ENCODE measurements around the gene POLR3G.

The POLR3G gene, protein sequence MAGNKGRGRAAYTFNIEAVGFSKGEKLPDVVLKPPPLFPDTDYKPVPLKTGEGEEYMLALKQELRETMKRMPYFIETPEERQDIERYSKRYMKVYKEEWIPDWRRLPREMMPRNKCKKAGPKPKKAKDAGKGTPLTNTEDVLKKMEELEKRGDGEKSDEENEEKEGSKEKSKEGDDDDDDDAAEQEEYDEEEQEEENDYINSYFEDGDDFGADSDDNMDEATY

GRCh38 chr5:90474235-90475107, at the start of gene POLR3G, which contains the start of gene MBLAC2:
TSS of gene POLR3G (plus strand) at chr5:90474864. CDS start at chr5:90485568, 10,704 bp downstream.
TSS of gene MBLAC2 (minus strand) at chr5:90474771. CDS start at chr5:90474292, 479 bp downstream.
- FAIRE-seq = peak; percentile 77

- FAIRE-seq = peak; percentile 44
Measured at GRCh38 chr5:90434116-90434714, 40.4 kb upstream of the POLR3G start.

DNA sequence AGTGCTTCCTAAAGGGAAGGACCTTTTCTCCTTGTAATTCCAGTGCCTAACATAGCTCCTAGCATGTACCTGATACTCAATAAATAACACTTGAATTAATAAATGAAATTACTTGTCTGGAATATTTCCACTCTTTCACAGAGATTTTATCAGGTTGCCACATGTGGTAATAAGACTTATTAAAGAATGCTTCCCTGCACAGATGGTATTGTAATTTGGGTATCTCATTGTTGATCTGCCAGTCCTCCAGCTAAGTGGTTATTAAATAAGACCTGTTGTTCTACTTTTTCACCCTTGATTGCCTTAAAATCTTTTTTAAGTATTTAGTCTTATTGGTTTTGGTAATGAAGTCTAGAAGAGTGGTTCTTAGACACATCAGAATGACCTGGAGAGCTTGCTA, 37.0 kb upstream of the POLR3G start:
- FAIRE-seq = no peak

GRCh38 chr5:90438100-90438499, 36.6 kb upstream of the POLR3G start:
- FAIRE-seq = no peak

GRCh38 chr5:90440644-90441043, 34.0 kb upstream of the POLR3G start:
- no peak for FAIRE-seq

- no peak for FAIRE-seq
Measured at GRCh38 chr5:90446961-90447360, 27.7 kb upstream of the POLR3G start.

DNA sequence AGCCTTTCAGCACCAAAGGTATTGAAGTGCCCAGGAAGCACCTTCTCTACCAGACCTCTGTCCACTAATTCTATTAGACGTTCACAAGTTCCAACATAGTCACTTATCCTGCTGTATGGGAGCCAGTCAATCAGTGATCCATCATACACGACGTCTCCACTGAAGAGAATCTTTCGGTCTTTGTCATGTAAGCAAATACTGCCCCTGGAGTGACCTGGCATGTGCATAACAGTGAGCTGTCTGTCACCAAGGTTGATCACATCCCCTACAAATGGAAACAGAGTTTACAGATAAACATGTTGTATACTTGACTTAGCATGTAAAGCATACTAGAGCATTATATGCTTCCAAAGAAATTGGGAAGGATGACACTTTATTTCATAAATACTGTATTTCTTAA, 13.4 kb upstream of the POLR3G start:
- no peak for FAIRE-seq

DNA sequence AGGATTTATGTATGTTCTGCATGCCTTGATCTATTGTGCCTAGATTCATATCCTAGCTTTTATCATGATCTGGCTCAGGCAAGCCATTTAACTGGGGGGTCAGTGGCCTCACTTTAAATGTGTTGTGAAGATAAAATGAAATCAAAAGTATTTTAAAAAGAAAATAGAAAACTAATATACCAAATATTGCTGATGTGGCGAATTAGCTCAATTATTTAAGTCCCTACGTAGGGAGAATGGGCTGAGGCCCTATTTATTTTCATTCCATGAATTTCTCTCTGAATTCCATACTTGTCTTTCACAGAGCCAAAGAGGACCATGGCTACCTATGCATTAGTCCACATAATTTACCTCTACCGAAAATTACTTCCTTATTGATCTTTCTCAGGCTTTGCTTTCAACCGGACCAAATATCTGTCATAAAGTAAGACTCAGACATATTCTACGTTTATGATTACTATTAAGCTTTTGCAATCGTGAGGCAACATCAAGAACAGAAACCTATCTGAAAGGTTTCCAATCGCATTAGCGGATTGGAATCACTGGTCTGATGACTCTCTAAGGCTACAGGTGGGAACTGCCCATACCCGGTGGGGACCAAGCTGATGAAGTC, 1.8 kb upstream of the POLR3G start:
- no peak for FAIRE-seq

GRCh38 chr5:90473396-90474234, 1.0 kb upstream of the POLR3G start:
- FAIRE-seq = no peak

GRCh38 chr5:90475436-90475980, 844 bp downstream of the POLR3G start:
- FAIRE-seq = no peak

DNA sequence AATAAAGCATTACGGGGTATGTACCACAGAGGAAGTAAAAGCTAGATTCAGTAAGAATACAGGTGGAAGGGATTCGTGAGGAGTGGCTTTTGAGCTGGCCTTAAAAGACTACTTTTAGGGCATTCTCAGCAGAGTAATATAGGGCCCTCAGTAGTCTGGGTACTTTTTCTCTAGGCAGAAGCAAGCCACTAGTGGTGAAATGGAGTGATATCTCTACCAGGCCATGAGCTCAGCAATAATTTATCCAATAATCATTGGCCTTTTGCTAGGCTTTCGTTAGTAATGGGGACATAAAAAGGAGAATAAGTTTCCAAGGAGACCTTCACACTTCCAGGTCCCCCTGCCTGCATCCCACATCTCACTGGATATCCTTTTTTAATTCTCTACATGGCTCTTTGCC, 1.7 kb downstream of the POLR3G start:
- FAIRE-seq = no peak

DNA sequence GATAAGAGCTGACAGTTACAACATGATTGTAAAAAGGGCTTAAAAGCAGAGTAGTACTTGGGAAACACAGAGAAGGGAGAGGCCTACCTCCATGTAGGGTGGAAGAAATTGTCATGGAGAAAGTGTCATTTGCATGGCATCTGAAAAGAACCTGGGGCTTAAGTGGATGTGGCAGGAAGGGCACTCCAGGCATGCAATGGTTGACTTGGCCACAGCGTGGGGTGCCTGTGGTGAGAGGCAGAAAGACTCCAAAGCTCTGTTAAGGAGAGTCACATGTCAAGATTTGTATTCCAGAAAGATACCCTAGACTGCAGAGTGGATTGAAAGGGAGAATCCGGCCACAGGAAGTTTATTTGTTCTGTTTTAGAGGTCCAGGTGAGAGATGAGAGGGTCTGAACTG, 2.4 kb downstream of the POLR3G start:
- no peak for FAIRE-seq

DNA sequence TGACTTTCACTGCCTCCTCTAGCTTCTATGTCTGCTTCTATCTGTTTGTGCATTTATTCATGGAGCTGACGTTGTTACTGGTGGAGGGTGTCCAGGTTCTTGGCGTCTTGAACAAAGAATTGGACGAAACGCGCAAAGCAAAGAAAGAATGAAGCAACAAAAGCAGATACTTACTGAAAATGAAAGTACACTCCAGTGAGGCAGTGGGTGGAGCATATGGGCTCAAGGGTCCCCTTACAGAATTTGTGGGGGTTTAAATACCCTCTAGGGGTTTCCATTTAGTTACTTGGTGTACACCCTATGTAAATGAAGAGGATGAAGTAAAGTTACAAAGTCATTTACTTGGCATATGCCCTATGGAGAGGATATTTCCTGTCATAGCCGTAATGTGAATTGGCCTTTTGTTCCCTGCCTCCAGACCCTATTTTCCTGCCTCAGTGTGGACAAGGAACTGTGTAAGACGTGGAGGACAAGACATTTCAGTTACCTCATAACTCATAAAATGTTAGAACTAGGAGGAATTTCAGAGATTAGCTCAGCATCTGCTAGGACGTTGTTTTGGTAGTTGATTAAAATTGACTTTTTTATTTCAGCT, 3.1 kb downstream of the POLR3G start:
- FAIRE-seq = no peak

GRCh38 chr5:90479611-90480385, 5.1 kb downstream of the POLR3G start:
- FAIRE-seq = no peak

DNA sequence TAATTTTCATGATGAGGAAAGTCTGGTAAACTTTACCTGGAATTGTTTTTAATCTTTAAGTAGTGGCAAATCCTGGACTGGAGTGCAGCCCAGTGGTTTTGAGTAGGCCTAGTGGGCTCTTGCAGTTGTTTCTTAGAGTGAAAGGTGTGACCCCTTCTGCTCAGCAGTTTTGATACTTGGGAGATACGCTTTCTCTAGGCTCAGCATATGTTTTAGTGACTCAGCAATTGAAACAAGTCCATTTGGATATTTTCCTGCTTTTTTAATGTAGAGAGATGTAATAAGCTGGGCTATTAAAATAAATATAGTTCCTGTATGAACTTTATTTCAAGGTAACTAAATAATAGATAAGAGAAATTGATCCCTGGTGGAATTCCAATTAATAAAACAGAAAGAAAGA, 6.0 kb downstream of the POLR3G start:
- no peak for FAIRE-seq

DNA sequence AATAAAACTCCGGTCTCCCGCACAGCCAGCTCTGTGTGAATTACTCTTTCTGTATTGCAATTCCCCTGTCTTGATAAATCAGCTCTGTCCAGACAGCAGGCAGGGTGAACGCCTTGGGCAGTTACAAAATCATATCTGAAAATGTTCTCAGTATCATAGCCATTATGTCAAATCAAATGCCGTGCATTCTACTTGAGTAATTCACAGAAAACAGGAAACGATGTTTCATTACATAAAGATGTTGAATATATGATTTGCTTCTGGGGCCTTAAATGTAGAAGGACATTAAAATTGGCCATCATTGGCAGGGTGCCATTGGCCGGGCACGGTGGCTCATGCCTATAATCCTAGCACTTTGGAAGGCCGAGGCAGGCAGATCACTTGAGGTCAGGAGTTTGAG, 8.5 kb downstream of the POLR3G start:
- FAIRE-seq = no peak

DNA sequence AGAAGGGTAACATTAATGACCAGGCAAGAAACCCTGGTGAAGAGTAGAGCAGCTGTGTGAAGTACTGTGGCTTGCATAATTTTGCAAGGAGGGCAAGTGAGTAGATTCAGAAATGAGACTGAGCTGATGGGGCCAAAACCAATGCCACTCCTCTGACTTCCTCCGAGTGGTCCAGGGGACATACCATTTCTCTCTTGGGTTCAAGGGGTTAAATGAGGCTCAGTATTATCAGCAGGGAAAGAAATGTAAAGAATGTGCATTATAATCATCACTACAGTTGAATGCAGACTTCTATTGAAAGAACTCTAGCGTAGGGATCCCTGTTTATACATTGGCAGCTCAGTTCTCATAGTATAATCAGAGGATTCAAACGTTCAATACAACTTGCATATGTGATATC, 9.9 kb downstream of the POLR3G start:
- no peak for FAIRE-seq

GRCh38 chr5:90488791-90489190, 14.1 kb downstream of the POLR3G start:
- no peak for FAIRE-seq

- no peak for FAIRE-seq
Measured at GRCh38 chr5:90494043-90494442, 19.4 kb downstream of the POLR3G start.

DNA sequence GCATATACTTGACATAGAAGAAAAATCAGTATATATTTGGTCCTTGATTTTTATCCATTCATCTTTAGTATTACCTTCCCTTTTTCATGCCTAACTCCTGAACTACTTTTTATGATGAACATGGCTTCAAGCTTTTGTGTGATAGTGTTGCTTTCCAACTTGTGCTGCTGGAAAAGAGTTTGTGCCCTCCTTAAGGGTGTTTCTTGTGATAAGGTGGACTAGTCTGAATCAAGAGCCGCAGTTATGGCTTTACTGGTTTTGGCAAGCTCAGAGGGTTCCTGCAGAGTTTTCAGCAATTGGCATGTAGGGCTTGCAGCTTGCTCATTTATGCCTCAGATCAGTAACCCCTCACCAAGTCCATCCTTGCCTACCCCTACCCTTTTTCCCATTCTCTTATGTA, 20.5 kb downstream of the POLR3G start:
- FAIRE-seq = no peak

DNA sequence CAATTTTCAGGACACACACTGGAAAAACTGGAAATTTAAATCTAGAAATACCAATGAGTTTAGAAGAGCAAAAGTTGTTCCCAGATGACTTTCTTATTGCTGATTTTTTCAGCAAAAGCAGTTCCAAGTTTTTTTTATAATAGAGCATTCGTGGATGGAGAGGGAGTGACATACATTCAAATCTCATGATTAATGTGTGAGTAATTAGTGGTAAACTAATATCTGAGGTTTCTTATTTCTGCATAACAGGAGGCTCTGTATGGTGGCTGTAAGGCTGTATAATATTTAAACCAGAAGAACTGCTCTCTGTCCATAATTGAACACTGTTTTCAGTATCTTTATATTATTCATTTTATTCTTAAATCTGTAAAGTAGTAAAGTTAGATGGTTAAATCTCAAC, 28.9 kb downstream of the POLR3G start:
- no peak for FAIRE-seq
